NCI-H2171 (cell line): ENCODE measurements around the gene KLHDC2.
"Not testable (repeated sequence)": the region's sequence is repeated elsewhere in the genome, so short reads cannot be mapped to it uniquely, and the experiment has no call there.

Source experiments
- DNase-seq: peaks from one replicate; lab custom pipeline; 2025; lab: John Stamatoyannopoulos, UW

KLHDC2 gene, protein sequence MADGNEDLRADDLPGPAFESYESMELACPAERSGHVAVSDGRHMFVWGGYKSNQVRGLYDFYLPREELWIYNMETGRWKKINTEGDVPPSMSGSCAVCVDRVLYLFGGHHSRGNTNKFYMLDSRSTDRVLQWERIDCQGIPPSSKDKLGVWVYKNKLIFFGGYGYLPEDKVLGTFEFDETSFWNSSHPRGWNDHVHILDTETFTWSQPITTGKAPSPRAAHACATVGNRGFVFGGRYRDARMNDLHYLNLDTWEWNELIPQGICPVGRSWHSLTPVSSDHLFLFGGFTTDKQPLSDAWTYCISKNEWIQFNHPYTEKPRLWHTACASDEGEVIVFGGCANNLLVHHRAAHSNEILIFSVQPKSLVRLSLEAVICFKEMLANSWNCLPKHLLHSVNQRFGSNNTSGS

DNA sequence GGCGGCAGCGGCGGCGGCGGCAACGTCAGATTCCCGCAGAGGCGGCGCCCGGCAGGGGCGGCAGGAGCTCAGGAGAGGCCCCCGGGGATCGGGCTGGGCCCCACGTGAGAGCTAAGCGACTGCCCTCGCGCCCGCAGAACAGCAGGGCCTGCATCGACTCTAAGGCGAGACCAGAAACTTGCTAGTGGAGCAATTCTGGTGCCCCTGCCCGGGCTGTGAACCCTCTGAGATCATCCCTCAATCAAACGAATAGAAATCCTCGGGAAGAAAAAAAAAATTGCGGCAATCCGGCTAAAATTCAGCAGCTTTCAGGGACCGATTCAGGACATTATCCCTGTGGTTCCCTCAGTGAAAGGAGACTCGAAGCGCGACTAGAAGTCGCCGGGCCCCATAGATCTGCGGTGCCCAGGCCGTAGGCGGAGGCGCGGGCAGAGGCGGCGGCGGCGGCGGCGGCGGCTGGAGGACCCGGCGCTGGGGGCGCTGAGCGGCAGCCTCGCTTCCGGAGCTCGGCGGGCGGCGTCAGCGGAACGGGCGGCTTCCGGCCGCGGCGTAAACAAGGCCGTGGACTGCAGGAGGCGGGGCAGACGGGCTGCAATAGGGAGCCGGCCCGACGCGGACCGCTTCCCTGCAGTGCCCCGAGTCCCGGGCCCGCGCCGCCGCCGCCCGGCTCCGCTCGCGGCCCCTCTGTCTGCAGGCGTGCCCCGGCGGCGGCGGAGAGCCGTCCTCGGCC lies at the start of gene KLHDC2:
Gene KLHDC2 (plus strand): TSS at position 583 of the 730 bp plus-strand sequence. CDS start 316 bp downstream, outside the sequence.
- DNase-seq, result peak; percentile 92

DNA sequence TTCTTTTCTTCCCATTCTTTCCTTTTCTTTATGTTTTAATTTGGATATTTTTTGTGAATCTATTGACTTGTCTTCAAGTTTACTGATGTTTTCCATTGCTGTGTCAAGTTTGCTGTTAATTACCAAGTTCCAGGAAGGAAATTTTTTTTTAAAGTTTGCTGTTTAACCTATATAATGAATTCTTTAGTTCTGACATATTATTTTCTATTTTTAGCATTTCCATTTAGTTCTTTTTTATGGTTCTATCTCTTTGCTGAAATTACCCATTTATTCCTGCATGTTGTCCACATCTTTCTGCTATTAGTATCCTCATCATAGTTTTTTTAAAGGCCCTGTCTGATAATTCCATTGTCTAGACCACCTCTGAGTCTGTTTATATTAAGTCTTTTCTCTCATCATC lies 47.2 kb upstream of the KLHDC2 start:
- DNase-seq, result no peak

DNA sequence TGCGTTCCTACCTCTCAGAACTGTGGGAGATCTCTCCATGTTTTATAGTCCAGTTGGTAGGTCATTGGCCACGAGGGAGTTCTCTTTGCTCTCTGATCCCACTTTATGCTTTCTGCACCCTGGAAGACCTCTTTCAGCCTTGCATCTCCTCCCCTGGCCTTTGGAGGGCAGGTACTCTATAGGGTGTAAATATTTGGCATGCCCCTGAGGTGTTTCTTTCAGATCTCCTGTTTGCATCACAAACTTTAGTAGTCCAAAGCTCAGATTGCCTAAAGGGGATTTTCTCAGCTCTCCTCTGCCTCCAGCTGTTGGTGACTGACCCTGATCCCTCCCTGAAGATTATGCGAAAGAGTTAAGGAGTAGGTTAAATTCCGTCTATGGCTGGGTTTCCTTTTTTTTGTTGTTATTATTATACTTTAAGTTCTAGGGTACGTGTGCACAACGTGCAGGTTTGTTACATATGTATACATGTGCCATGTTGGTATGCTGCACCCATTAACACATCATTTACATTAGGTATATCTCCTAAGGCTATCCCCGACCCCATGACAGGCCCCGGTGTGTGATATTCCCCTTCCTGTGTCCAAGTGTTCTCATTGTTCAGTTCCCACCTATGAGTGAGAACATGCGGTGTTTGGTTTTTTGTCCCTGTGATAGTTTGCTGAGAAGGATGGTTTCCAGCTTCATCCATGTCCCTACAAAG lies 46.1 kb upstream of the KLHDC2 start:
- not testable (repeated sequence) for DNase-seq

DNA sequence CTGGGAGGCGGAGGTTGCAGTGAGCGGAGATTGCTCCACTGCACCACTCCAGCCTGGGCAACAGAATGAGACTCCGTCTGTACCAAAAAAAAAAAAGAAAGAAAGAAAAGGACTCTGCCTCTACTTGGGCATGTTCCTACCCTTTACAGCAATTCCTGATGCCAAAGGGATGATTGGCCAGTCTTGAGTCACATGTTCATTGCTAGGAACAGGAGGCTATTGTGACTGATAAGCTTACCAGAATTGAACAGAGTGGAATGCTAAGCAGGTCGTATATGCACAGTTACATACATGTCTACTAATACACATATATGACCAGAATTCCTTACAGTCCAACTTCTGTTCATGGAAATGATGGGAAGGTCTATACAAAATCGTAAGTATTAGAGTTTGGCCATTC lies 40.8 kb upstream of the KLHDC2 start:
- no peak for DNase-seq

DNA sequence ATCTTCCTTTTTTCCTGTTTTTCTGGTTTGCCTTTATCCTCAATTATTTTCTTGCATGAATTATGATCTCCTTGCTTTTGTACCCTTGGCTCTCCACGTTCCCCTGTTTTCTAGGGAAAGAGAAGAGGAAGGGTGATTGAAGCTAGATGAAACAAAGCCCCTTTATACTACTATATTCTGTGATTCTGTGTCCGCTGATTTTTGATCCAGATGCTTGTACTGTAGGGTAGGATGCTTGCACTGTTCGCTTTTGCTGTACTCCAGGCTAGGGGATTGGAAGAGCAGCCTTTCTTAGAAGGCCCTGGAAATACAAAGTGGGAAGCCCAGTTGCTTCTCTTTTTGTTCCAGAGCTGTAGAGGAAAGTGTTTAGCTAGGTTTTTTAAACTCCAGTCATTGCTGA lies 35.1 kb upstream of the KLHDC2 start:
- no peak for DNase-seq

DNA sequence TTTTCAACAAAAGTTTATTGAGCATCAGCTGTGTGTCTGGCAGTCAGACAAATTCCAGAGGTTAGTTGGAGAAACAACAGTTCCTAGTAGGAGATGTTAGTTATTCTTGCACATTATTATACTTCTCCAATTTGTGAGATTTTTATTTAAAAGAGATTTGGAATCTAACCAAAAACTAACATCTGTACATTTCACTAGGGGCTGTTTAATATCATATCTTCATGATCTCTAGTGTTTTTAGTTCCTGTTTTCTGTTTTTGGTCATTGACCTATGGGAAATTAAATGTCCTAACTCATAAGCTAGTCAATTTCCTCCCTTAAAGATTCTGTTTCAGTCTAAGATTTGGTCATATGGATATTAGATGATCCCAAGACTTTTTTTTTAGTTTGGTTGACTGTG lies 34.1 kb upstream of the KLHDC2 start:
- DNase-seq, result no peak

DNA sequence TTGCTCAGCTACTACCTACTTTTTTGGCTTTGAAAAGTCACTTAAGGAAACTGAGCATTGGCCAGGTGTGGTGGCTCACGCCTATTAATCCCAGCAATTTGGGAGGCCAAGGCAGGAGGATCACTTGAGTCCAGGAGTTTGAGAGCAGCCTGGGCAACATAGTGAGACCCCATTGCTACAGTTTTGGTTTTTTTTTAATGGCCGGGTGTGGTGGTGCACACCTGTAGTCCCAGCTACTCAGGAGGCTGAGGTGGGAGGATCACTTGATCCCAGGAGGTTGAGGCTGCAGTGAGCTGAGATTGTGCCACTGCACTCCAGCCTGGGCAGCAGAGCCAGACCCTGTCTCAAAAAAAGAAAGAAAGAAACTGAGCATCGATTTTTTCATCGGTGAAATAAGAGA lies 32.3 kb upstream of the KLHDC2 start:
- DNase-seq, result not testable (repeated sequence)

DNA sequence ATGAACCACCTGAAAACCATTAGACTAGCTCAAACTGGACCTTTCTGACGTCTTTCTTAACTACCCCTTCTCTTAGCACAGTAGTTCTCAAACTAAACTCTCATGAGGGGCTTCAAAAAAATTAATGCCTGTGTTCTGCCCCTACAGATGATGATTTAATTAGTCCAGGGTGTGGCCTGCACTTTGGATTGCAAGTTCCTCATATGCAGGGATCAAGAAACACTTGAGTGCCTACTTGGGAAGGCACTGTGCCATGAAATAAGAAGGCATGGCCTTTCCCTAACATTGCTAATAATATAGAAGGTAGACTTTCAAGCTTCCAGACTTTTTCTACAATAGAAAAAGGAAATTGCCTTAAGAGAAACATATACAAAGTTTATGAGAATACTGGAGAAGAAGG lies 22.8 kb upstream of the KLHDC2 start:
- no peak for DNase-seq

DNA sequence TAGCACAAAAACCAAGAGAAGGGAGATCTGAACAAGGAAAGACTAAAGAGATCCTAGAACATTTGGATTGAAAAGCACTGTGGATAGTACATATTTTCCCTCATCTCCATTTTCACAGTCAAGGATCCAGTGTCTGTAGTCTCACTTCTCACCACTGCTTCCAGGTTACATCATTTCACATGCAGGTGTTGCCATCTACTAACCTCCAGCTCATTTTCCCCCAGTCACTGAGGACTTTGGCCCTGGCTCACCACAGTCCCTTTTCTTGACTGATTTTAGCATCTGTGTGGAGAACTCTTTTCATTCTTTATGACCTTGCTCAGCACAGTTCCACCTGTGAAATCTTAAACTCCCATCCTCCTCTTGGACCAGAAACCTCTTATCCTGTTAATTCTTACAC lies 21.5 kb upstream of the KLHDC2 start:
- DNase-seq, result not testable (repeated sequence)

DNA sequence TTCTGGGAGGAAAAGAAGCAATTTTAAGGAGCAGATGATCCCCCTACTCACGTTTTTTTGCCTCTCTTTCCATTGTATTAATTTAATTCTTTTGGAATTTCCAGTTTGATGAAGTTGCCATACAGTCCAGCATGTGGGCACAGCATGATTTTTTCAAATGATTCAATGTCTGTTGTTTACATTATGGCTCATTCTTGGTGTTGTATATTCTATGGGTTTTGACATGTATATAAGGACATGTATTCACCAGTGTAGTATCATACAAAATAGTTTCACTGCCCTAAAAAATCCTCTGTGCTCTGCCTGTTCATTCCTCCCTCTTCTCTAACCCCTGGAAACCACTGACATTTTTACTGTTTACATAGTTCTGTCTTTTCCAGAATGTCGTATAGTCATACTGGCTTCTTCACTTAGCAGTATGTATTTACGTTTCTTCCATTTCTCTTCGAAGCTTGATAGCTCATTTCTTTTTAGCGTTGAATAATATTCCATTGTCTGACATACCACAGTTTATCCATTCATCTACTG lies 13.3 kb upstream of the KLHDC2 start:
- DNase-seq, result no peak

DNA sequence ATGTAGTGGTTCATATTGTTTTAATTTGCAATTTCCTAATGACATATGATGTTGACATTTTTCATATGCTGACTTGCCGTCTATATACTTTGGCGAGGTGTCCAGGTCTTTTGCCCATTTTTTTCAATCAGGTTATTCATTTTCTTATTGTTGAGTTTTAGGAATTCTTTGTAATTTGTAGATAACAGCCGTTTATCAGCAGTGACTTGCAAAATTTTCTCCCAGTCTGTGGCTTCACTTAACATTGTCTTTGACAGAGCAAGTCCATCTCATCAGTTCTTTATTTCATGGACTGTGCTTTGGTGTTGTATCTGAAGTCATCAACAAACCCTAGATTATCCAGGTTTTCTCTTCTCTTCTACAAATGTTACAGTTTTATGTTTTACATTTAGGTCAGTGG lies 12.6 kb upstream of the KLHDC2 start:
- DNase-seq, result no peak

DNA sequence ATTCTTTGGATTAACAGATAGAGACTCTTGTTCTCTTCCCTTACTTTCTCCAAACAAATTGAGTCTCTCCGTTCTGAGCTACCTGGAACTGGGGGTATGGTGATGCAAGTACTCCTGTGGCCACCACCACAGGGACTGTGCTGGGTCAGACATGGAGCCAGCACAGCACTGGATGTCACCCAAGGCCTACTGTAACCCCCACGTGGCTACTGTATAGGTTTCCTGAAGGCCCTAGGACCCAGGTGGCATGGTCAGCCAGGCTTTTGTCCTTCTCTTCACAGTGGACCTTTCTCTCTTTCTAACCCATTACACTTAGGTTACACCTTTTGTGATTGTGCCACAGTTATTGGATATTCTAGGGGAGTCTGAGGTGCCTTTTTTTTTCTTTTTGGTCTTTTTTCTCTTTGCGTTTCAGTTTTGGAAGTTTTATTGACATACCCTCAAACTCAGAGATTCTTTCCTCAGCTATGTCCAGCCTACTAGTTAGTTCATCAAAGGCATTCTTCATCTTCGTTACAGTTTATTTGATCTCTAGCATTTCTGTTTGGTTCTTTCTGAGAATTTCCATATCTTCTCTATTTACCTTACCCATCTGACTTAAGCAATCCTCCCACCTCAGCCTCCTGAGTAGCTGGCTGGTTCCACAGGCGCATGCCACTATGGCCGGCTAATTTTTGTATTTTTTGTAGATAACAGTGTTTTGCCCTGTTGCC lies 6.0 kb upstream of the KLHDC2 start:
- no peak for DNase-seq

DNA sequence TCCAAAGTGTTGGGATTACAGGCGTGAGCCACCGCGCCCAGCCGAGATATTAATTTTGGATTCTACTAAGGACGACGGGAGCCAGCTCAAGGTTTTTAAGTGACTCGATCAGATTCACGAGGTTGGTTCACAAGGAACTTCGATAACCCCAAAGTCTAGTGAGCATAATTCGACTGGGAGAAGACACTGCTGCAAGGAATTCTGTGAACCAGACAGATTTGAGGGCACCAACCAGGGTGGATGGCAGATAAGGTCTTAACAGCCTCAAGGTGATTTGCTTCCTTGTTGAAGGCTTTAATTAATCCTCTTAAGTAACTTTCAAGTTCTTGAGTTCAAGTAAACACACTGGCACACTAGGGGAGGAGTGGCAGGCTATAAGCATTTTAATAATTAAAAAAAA lies 1.1 kb upstream of the KLHDC2 start:
- no peak for DNase-seq

DNA sequence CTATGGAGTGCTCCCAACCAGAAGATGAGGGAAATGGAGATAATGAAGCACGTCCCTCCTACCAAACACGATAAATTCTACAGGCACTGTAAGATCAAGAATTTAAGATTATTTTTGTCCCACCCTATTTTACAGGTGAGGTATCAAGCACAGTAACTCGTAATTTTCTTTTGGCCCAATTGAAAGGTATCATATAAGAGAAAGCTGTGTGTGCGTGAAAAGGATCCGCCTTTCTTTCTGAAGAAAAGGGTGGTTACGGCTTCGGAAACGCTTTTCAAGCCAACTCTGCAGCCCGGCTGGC lies 733 bp upstream of the KLHDC2 start:
- DNase-seq, result no peak

DNA sequence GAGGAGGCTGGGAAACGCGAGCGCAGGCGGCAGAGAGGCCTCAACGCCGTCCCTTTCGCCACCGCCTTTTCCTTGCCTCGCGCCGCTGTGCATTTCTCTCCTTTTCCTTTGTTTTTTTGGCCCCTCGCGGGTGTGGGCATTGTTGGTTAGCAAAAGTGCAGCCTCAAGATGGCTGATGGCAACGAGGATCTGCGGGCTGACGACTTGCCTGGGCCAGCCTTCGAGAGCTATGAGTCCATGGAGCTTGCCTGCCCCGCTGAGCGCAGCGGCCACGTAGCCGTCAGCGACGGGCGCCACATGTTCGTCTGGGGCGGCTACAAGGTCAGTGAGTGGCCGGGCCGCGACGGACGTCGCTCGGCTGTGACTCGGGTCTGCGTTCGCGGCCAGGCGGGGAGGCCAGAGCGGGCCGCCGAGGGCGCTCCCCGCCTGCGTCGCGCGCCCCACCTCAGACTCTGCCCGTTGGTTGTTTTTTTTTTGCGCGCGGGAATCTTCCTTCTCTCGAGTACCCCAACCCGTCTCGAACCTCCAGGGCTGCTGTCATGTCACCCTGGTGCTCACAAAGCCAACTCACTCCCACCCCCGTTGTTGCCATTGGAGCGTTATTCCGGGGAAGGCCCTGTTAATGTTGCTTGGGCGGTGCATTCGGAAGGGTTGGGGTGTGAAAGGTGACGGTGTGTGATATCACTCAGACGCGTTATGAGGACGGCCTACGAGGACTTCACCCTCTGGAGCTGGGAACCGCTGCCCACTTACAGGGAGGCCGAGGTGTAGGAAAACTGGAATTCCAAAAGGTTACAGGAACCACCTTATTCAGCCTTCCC lies 558 bp downstream of the KLHDC2 start:
- peak; percentile 48 for DNase-seq

DNA sequence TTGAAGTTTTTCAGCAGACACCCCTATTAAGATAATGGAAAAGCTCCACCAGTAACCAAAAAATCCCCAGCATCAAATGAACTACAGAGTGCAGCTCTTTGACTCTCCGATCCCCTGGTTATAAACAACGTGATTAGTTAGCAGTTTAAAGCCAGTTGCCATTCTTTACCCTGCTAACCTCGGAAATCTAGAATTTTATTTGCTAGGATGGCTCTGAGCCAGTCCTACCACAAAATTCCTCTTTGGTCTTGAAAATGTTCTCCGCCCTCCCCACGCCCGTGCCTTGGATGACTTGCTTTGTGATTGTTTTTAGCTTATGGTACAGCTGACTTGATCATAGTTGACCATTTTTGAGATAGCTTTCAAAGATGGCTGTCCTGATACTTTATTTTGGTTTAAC lies 1.2 kb downstream of the KLHDC2 start:
- no peak for DNase-seq

DNA sequence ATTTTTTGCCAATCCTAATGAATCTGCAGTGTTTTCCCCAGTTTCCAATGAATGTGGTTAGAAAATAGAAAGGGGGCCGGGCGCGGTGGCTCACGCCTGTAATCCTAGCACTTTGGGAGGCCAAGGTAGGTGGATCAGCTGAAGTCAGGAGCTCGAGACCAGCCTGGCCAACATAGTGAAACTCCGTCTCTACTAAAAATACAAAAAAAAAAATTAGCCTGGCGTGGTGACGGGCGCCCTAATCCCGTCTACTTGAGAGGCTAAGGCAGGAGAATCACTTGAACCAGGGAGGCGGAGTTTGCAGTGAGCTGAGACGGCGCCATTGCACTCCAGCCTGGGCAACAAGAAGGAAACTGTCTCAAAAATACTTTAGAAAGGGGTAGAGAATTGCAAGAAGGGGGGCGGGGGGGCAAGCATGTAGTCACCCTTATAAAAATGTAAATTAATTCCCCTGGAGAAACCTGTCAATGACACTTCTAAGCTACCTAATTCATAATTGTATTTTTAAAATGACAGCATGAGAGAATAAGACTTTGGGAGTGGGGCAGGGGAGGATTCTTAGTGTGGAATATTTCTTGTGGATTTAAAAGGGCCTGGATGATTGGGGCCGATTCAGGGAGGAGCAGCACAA lies 1.7 kb downstream of the KLHDC2 start:
- no peak for DNase-seq

DNA sequence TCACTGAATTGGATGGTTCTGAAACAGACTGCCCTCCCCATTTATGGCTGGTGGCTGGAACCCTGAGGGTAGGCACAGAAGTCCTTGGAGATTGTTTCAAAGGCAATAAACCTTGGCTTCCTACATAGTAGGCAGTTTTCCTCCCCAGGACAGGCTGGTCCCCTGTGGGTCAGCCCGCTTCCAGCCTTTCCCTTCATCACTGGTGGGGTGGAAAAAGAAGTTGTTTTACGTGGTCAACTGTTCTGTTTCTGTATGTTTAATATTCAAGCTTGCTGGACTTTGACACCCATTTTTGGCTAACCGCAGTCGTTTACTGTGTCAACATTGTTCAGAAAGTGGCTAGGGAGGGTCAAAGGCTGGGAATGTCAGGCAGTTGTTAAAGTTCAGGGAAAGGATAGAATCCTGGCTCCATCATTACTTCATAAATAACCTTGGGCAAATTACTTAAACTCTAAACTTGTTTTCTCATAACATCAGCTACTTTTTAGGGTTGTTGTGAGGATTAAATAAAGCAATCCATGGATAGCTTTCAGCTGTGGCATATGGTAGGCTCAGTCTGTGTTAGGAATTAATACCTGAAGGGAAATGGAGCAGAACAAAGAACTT lies 2.4 kb downstream of the KLHDC2 start:
- no peak for DNase-seq

DNA sequence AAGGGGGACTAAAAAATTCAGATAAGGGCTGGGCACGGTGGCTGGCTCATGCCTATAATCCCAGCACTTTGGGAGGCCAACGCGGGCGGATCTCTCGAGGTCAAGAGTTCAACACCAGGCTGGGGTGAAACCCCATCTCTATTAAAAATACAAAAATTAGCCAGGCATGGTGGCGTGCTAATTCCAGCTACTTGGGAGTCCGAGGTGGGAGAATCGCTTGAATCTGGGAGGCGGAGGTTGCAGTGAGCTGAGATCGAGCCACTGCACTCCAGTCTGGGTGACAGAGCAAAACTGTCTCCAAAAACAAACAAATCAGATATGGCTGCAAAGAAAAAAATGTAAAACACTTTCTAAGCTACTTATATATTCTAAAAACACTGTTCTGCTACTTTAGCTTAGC lies 3.7 kb downstream of the KLHDC2 start:
- not testable (repeated sequence) for DNase-seq

DNA sequence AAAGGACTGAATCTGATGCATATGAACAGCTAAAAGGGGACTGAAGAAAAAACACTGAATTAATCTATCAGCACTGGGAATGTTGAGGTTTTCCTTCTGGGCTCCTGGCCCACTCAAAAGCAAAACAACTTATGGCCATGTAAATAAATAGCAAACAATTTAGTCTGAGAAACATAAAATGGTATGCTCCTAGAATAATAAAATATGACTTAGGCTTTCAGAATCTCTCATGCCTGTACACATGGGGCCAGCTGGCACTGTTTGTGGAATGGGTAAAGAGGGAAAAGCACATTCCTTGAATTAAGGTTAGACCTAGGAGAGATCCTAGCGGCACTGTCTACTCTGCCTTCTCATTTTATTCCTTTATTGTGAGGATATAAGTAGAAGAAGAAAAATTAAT lies 6.2 kb downstream of the KLHDC2 start:
- DNase-seq, result no peak
